Panc1 (cell line): ENCODE data around the gene ELMO1. TPM values are rescaled to one million over a fixed set of nuclear protein-coding genes. Genes with fewer than 3 reads are reported as not detected.

Experiments
- ATAC-seq: fragments of 200-7000 bp; cut with Tn5 transposase; 2 replicates; pipeline ENCODE4 v1.9.1; 2020; ENCODE audit warnings: mild to moderate bottlenecking, moderate library complexity
- BruUV-seq: library from RNA; stranded (reverse); fragments of 400-500 nt; replicated peaks from 2 replicates; lab custom pipeline; 2021; lab: Mats Ljungman, UMichigan
- CTCF ChIA-PET: fragments of 300-600 bp; sonication (Branson Sonifier 250); formaldehyde crosslinking; loops from one replicate; lab custom pipeline; 2022; ENCODE audit warnings: antibody characterized with exemption; lab: Charles Lee
- POLR2A ChIA-PET: fragments of 300-600 bp; sonication (Branson Sonifier 250); formaldehyde crosslinking; loops from one replicate; lab custom pipeline; 2022; ENCODE audit warnings: antibody characterized with exemption; lab: Charles Lee
- DNase-seq: peaks from one replicate; pipeline ENCODE4 v3.0.0-alpha.2; 2010; ENCODE audit warnings: low read depth, low spot score
- H3K27ac ChIP-seq: 2 replicates; pipeline ENCODE4 v1.5.1; 2011; ENCODE audit warnings: mild to moderate bottlenecking, low read length, inconsistent platforms
- H3K27me3 ChIP-seq: fragments of 200-500 bp; sonication (Bioruptor generic); 2 replicates; pipeline ENCODE4 v1.6.0; 2014; ENCODE audit warnings: low read length, inconsistent platforms; ENCODE audit not compliant: control insufficient read depth, insufficient read depth
- H3K36me3 ChIP-seq: fragments of 200-500 bp; sonication (Bioruptor generic); 2 replicates; pipeline ENCODE4 v1.5.1; 2014; ENCODE audit warnings: inconsistent platforms, mild to moderate bottlenecking, low read length, moderate library complexity; ENCODE audit not compliant: control insufficient read depth, insufficient read depth
- H3K4me1 ChIP-seq: 2 replicates; pipeline ENCODE4 v1.5.1; 2011; ENCODE audit warnings: inconsistent platforms, mild to moderate bottlenecking, low read length, moderate library complexity; ENCODE audit not compliant: control insufficient read depth, insufficient read depth
- H3K4me3 ChIP-seq, 2 experiments: 2 replicates each; pipeline ENCODE4 v1.5.1; 2011 to 2012; ENCODE audit warnings: low read depth in 2 of 2, low read length in 2 of 2, mild to moderate bottlenecking in 2 of 2, inconsistent platforms in 1 of 2, moderate library complexity in 1 of 2
- H3K9me3 ChIP-seq: fragments of 200-500 bp; sonication (Bioruptor generic); 2 replicates; pipeline ENCODE4 v1.5.1; 2014; ENCODE audit warnings: low read depth, mild to moderate bottlenecking, inconsistent platforms, low read length, moderate library complexity; ENCODE audit not compliant: control insufficient read depth, insufficient read depth
- CTCF ChIP-seq: fragments of 450-650 bp; IDR thresholded peaks from 2 replicates; pipeline ENCODE4 v1.5.1; 2017; ENCODE audit warnings: mild to moderate bottlenecking
- POLR2AphosphoS5 ChIP-seq: IDR thresholded peaks from 2 replicates; pipeline ENCODE4 v1.6.1; 2012; ENCODE audit warnings: mild to moderate bottlenecking, low read depth, low read length, moderate library complexity
- SIN3A ChIP-seq: IDR thresholded peaks from 2 replicates; pipeline ENCODE4 v1.6.1; 2012; ENCODE audit warnings: low read depth, mild to moderate bottlenecking, low read length, moderate library complexity, borderline replicate concordance; ENCODE audit not compliant: insufficient read depth
- TCF7L2 ChIP-seq: IDR thresholded peaks from 2 replicates; pipeline ENCODE4 v1.6.1; 2011; ENCODE audit warnings: mild to moderate bottlenecking, low read depth, low read length, inconsistent platforms
- in situ Hi-C: cut with HindIII; loops from 2 replicates; pipeline ENCODE4 v1.10.0; 2016; ENCODE audit warnings: low sequenced_read_pairs, low pct_unique_long_range_greater_than_20kb
- intact Hi-C: fragments of 100-400 bp; cut with micrococcal nuclease; formaldehyde crosslinking; loops from one replicate; pipeline ENCODE4 v1.10.0; 2022; ENCODE audit not compliant: unreplicated experiment
- total RNA-seq: library from RNA; stranded (reverse); gene quantifications from one replicate; pipeline ENCODE4 v1.2.1, GENCODE V29; 2021; ENCODE audit not compliant: unreplicated experiment
- TF ChIP-seq, protein P1 (sequence below), 2 experiments: IDR thresholded peaks; 2 replicates each; pipeline ENCODE4 v1.6.1; 2011 to 2012; ENCODE audit warnings: low read depth in 2 of 2, control low read depth in 1 of 2, low read length in 1 of 2, mild to moderate bottlenecking in 1 of 2, moderate library complexity in 1 of 2; ENCODE audit not compliant: insufficient read depth in 1 of 2

The ELMO1 gene
- total RNA-seq, 1 experiment from 2014 or later, result 0.80 TPM

- H3K36me3 ChIP-seq, result no peaks in the 10 kb centered on the region
These were observed 482.0 kb downstream of the ELMO1 start for GRCh38 chr7:36966636-36967035.

DNA sequence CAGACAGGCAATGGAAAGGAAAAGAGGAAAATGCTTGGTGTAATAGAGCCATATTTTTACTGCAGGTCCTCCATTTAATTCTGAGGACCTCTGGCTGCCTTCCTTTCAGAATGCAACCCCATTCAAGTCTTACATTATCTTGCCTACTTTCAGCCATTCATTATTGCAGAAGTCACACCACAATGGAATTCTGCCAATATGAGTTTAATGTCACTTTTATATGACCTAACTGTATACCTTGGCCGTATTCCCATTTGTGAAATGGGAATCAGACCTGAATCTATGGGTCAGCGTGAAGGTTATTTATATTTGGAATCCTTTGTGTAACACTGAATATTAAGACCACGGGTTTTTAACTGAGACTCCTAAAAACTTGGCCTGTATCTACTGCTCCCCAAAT lies 482.6 kb downstream of the ELMO1 start:
- H3K4me1 ChIP-seq, result no peaks in the 10 kb centered on the region
- CTCF ChIA-PET, result no interaction called here
- in situ Hi-C loops (no loop called here), intact Hi-C loops (no loop called here)
- no peak for DNase-seq
- no TSS peak for BruUV-seq
- TF ChIP-seq, protein P1, sequence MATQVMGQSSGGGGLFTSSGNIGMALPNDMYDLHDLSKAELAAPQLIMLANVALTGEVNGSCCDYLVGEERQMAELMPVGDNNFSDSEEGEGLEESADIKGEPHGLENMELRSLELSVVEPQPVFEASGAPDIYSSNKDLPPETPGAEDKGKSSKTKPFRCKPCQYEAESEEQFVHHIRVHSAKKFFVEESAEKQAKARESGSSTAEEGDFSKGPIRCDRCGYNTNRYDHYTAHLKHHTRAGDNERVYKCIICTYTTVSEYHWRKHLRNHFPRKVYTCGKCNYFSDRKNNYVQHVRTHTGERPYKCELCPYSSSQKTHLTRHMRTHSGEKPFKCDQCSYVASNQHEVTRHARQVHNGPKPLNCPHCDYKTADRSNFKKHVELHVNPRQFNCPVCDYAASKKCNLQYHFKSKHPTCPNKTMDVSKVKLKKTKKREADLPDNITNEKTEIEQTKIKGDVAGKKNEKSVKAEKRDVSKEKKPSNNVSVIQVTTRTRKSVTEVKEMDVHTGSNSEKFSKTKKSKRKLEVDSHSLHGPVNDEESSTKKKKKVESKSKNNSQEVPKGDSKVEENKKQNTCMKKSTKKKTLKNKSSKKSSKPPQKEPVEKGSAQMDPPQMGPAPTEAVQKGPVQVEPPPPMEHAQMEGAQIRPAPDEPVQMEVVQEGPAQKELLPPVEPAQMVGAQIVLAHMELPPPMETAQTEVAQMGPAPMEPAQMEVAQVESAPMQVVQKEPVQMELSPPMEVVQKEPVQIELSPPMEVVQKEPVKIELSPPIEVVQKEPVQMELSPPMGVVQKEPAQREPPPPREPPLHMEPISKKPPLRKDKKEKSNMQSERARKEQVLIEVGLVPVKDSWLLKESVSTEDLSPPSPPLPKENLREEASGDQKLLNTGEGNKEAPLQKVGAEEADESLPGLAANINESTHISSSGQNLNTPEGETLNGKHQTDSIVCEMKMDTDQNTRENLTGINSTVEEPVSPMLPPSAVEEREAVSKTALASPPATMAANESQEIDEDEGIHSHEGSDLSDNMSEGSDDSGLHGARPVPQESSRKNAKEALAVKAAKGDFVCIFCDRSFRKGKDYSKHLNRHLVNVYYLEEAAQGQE (IDR thresholded peaks at IDR 0.05; ENCODE audit: insufficient read depth in 1 of 2, low read depth in 2 of 2, low read length in 1 of 2), result no peak
- TF ChIP-seq TCF7L2, result no peak
- TF ChIP-seq CTCF, result no peak
- no peak for TF ChIP-seq SIN3A
- no peaks in the 10 kb centered on the region for H3K27me3 ChIP-seq
- H3K27ac ChIP-seq, result no peak overlapping the region
- no peaks in the 10 kb centered on the region for H3K36me3 ChIP-seq
- no peak overlapping the region for H3K4me3 ChIP-seq
- POLR2A ChIA-PET, result no interaction called here
- H3K9me3 ChIP-seq, result peaks cover 27% of the 10 kb centered on the region; the same call in 1 of the 2 replicates
- ATAC-seq, result no peak

More at GRCh38 chr7:36966636-36967035, 482.0 kb downstream of the ELMO1 start:
- TF ChIP-seq TCF7L2, result no peak
- TF ChIP-seq POLR2AphosphoS5, result no peak
- no peak for TF ChIP-seq CTCF
- TF ChIP-seq, protein P1 (IDR thresholded peaks at IDR 0.05; ENCODE audit: insufficient read depth in 1 of 2, low read depth in 2 of 2, low read length in 1 of 2), result no peak
- no peak for TF ChIP-seq SIN3A
- no peak for ATAC-seq
- ChIA-PET CTCF (interaction anchor here (1.2 to 1.3 kb wide), 2 partner anchors 20 to 215 kb away, joined by 3 to 4 read pairs; no protein-coding TSS in a partner anchor), POLR2A (no interaction called here)
- intact Hi-C loops (no loop called here), in situ Hi-C loops (no loop called here)
- DNase-seq, result no peak
- H3K27ac ChIP-seq, result no peak overlapping the region
- no peaks in the 10 kb centered on the region for H3K4me1 ChIP-seq
- H3K4me3 ChIP-seq, result no peak overlapping the region
- H3K27me3 ChIP-seq, result no peaks in the 10 kb centered on the region
- peaks cover 24% of the 10 kb centered on the region; the same call in 1 of the 2 replicates for H3K9me3 ChIP-seq
- BruUV-seq, result no TSS peak
